ENCODE data around the gene PGAP2.
A peak's percentile ranks its signal among the peaks of the same experiment; 100 is the strongest.

Gene PGAP2

GRCh38 chr11:3861683-3862082 is 53.3 kb downstream of the PGAP2 start:
- H3K27me3 ChIP-seq, result no peaks in the 10 kb centered on the region
- no peak overlapping the region for H3K4me3 ChIP-seq (ENCODE audit: low read depth in 1 of 2, low read length in 1 of 2)
- no peaks in the 10 kb centered on the region for H3K36me3 ChIP-seq
- H3K9me3 ChIP-seq, result no peaks in the 10 kb centered on the region
- H3K4me1 ChIP-seq (ENCODE audit: control insufficient read depth in 1 of 2, insufficient read depth in 1 of 2, low read depth in 1 of 2, low read length in 1 of 2), result peaks cover 98 to 99% of the 10 kb centered on the region in 2 experiments
- TF ChIP-seq CTCF (IDR thresholded peaks at IDR 0.05), result no peak
- H3K27ac ChIP-seq, result peak overlapping the region; percentile 65

GRCh38 chr11:3865388-3866193 is 57.2 kb downstream of the PGAP2 start:
- H3K36me3 ChIP-seq, result no peaks in the 10 kb centered on the region
- H3K4me1 ChIP-seq (ENCODE audit: control insufficient read depth in 1 of 2, insufficient read depth in 1 of 2, low read depth in 1 of 2, low read length in 1 of 2), result peaks cover 76 to 95% of the 10 kb centered on the region in 2 experiments
- no peak for TF ChIP-seq CTCF (IDR thresholded peaks at IDR 0.05)
- peak overlapping the region; percentile 39 to 45 for H3K4me3 ChIP-seq (ENCODE audit: low read depth in 1 of 2, low read length in 1 of 2)
- no peaks in the 10 kb centered on the region for H3K27me3 ChIP-seq
- H3K27ac ChIP-seq, result peak overlapping the region; percentile 91
- H3K9me3 ChIP-seq, result no peaks in the 10 kb centered on the region

- TF ChIP-seq CTCF (IDR thresholded peaks at IDR 0.05), result peak; percentile 52
Measured at GRCh38 chr11:3866206-3866605, 57.8 kb downstream of the PGAP2 start.

GRCh38 chr11:3866836-3867208 is 58.5 kb downstream of the PGAP2 start:
- peak overlapping the region in 1 of 2 experiments; percentile 39 for H3K4me3 ChIP-seq (ENCODE audit: low read depth in 1 of 2, low read length in 1 of 2)
- TF ChIP-seq CTCF (IDR thresholded peaks at IDR 0.05), result no peak
- no peaks in the 10 kb centered on the region for H3K36me3 ChIP-seq
- no peaks in the 10 kb centered on the region for H3K9me3 ChIP-seq
- peak overlapping the region; percentile 91 for H3K27ac ChIP-seq
- no peaks in the 10 kb centered on the region for H3K27me3 ChIP-seq
- peaks cover 73 to 92% of the 10 kb centered on the region in 2 experiments for H3K4me1 ChIP-seq (ENCODE audit: control insufficient read depth in 1 of 2, insufficient read depth in 1 of 2, low read depth in 1 of 2, low read length in 1 of 2)

More at GRCh38 chr11:3866206-3866605, 57.8 kb downstream of the PGAP2 start:
- Histone ChIP-seq H3K4me3 (ENCODE audit: low read depth in 1 of 2, low read length in 1 of 2) (peak overlapping the region; percentile 39 to 45), H3K9me3 (no peaks in the 10 kb centered on the region), H3K27ac (peak overlapping the region; percentile 91), H3K36me3 (no peaks in the 10 kb centered on the region), H3K27me3 (no peaks in the 10 kb centered on the region), H3K4me1 (ENCODE audit: control insufficient read depth in 1 of 2, insufficient read depth in 1 of 2, low read depth in 1 of 2, low read length in 1 of 2) (peaks cover 73 to 92% of the 10 kb centered on the region in 2 experiments)

- Histone ChIP-seq H3K27me3 (no peaks in the 10 kb centered on the region), H3K4me3 (ENCODE audit: low read depth in 1 of 2, low read length in 1 of 2) (no peak overlapping the region), H3K27ac (peak overlapping the region; percentile 91), H3K4me1 (ENCODE audit: control insufficient read depth in 1 of 2, insufficient read depth in 1 of 2, low read depth in 1 of 2, low read length in 1 of 2) (peaks cover 71 to 90% of the 10 kb centered on the region in 2 experiments), H3K36me3 (no peaks in the 10 kb centered on the region), H3K9me3 (no peaks in the 10 kb centered on the region)
- no peak for TF ChIP-seq CTCF (IDR thresholded peaks at IDR 0.05)
Measured at GRCh38 chr11:3867209-3868091, 59.1 kb downstream of the PGAP2 start.

Data from neutrophil (primary cell).